Stimulated activated effector memory CD8-positive, alpha-beta T cell treated with anti-CD3 and anti-CD28 coated beads, Interleukin-12 subunit alpha, Interleukin-12 subunit beta, amount 100 ng/mL, for 72 hours (primary cell): ENCODE data around the gene CCNY.

ENCODE experiments used
- ATAC-seq: fragments of 150-1000 bp; cut with Tn5 transposase; 2 replicates; pipeline ENCODE4 v1.10.0; 2021
- DNase-seq, 2 donors: peaks; one replicate each; pipeline ENCODE4 v3.0.0; 2021 to 2022; ENCODE audit warnings: low spot score in 2 of 2
- H3K27ac Mint-ChIP-seq: one replicate; pipeline ENCODE4 v1.8.0; 2022; ENCODE audit warnings: mild to moderate bottlenecking, mixed read lengths
- H3K36me3 Mint-ChIP-seq: one replicate; pipeline ENCODE4 v1.8.0; 2022; ENCODE audit warnings: mild to moderate bottlenecking, mixed read lengths
- H3K4me1 Mint-ChIP-seq: one replicate; pipeline ENCODE4 v1.8.0; 2022; ENCODE audit warnings: mixed read lengths
- H3K4me3 Mint-ChIP-seq: one replicate; pipeline ENCODE4 v1.8.0; 2022; ENCODE audit warnings: mild to moderate bottlenecking, mixed read lengths
- H3K9me3 Mint-ChIP-seq: one replicate; pipeline ENCODE4 v1.8.0; 2022; ENCODE audit warnings: mixed read lengths

The CCNY gene

DNA sequence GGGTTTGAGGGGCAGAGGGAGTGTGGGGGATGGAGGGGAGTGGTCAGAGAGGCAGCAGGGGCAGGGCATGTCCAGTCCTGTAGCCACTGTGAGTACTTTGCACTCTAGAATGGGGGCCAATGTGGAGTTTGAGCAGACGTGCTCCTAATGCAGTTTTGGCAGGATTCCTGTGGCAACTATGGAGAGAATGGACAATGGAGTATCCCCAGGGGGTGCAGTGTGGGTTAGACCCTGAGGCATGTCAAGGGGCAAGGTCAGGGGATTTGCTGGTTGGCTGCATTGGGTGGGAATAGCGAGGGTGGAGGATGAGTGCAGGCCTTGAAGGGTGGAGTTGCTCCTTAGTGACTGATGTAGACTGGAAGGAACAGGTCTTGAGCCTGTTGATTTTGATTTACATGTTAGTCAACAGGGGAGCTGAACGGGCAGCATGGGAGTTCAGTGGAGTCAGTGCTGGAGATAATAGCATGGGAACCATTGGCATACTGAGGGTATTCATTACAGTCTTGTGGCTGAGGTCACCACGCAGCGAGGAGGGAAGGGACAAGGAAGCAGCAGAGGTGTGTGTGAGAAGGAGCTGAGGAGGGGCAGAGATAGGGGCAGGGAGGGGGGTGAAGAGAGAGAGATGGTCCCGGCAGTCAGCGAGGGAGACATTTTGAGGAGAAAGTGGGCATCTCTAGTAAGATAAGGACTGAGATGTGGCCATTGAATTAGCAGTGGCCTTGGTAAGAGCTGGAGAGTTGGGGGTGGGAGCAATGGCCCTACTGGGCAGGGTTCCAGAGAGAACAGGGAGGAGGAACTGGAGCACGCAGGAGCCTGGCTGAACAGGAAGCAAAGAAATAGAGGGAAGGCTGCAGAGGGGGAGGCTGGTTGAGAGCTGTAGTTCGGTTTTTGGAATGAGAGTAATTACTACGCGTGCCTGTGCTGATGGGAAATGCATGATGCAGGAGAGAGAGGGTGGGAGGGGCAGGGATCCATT, 112.7 kb downstream of the CCNY start:
- Mint-ChIP-seq H3K27ac (peak overlapping the region; percentile 46), H3K4me1 (peaks cover 70% of the 10 kb centered on the region), H3K9me3 (peaks cover 9% of the 10 kb centered on the region), H3K36me3 (no peaks in the 10 kb centered on the region), H3K4me3 (no peak overlapping the region)
- ATAC-seq (no peak), DNase-seq (no peak)

GRCh38 chr10:35449944-35450343, 113.6 kb downstream of the CCNY start:
- Mint-ChIP-seq H3K4me3 (no peak overlapping the region), H3K36me3 (no peaks in the 10 kb centered on the region), H3K27ac (peak overlapping the region; percentile 46), H3K9me3 (peaks cover 4% of the 10 kb centered on the region), H3K4me1 (peaks cover 68% of the 10 kb centered on the region)
- ATAC-seq, result no peak
- no peak for DNase-seq

GRCh38 chr10:35451151-35452016, 115.1 kb downstream of the CCNY start:
- H3K36me3 Mint-ChIP-seq, result no peaks in the 10 kb centered on the region
- peaks cover 68% of the 10 kb centered on the region for H3K4me1 Mint-ChIP-seq
- H3K27ac Mint-ChIP-seq, result peak overlapping the region; percentile 46
- H3K4me3 Mint-ChIP-seq, result no peak overlapping the region
- H3K9me3 Mint-ChIP-seq, result no peaks in the 10 kb centered on the region
- no peak for DNase-seq
- peak; percentile 53 for ATAC-seq

DNA sequence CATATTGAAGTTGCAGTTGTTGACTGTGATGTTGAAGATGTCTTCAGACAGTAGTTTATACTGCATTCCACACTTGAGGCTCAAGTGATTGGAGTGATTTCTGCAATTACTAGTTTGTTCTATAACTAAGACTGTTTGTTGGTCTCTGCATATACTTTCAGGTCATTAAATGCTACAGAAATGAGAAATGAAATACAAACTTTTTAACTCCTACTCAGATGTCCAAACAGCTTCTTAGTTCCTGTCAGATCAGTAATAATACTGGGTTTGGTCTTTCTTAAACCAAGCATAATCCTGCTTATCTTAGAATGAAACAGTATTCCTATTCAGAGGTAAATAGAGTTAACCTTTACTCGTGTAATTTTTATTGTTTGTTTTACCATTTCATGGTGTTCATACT, 115.9 kb downstream of the CCNY start:
- no peaks in the 10 kb centered on the region for H3K36me3 Mint-ChIP-seq
- H3K9me3 Mint-ChIP-seq, result no peaks in the 10 kb centered on the region
- H3K27ac Mint-ChIP-seq, result no peak overlapping the region
- H3K4me3 Mint-ChIP-seq, result no peak overlapping the region
- ATAC-seq (peak; percentile 52), DNase-seq (no peak)
- H3K4me1 Mint-ChIP-seq, result peaks cover 65% of the 10 kb centered on the region

DNA sequence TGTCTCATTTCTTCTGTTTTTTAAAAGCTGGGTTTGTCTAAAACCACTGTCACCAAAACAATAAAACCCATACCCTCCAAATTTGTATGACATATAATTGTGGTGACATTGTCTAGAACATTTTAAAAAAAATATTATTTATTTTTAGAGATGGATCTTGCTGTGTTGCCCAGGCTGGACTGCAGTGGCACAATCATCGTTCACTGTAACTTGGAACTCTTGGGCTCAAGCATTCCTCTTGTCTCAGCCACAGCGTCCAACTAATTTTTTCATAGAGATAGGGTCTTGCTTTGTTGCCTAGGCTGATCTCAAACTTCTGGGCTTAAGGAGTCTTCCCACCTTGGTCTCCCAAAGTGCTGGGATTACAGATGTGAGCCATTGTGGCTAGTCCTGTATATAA, 116.5 kb downstream of the CCNY start:
- Mint-ChIP-seq H3K4me1 (peaks cover 63% of the 10 kb centered on the region), H3K4me3 (no peak overlapping the region), H3K9me3 (no peaks in the 10 kb centered on the region), H3K36me3 (no peaks in the 10 kb centered on the region), H3K27ac (no peak overlapping the region)
- ATAC-seq (no peak), DNase-seq (no peak)

DNA sequence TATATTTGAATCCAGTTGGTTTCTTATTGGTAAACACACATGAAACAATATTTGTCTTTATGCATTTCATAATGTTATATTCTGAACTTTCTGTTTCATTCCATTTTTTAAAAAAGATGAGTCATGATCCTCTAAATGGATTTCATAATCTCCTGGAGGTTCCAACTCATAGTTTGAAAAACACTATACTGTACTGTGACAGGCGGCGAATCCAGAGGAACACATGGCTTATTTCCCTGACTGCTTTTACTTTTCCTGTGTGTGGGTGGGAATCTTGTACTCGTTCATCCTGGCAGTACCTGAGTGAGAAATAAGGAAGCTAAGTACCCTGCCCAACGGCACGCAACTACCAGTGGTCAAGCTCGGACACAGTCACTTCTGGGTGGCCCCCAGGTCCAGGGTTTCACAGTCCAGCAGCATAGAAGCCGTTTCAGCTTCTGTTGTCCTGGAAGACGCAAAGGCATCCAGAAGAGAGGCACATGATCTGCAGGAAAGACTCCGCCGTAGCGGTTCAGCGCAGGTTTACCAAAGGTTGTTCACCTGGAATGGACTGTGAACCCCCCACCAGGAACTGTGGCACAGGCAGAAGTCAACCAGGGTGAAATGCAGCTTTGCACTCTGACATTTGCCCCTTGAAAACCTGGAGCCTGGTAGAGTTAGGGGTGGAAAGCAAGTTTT, 117.7 kb downstream of the CCNY start:
- Mint-ChIP-seq H3K27ac (no peak overlapping the region), H3K4me1 (peaks cover 61% of the 10 kb centered on the region), H3K4me3 (no peak overlapping the region), H3K36me3 (no peaks in the 10 kb centered on the region), H3K9me3 (no peaks in the 10 kb centered on the region)
- no peak for DNase-seq
- no peak for ATAC-seq

DNA sequence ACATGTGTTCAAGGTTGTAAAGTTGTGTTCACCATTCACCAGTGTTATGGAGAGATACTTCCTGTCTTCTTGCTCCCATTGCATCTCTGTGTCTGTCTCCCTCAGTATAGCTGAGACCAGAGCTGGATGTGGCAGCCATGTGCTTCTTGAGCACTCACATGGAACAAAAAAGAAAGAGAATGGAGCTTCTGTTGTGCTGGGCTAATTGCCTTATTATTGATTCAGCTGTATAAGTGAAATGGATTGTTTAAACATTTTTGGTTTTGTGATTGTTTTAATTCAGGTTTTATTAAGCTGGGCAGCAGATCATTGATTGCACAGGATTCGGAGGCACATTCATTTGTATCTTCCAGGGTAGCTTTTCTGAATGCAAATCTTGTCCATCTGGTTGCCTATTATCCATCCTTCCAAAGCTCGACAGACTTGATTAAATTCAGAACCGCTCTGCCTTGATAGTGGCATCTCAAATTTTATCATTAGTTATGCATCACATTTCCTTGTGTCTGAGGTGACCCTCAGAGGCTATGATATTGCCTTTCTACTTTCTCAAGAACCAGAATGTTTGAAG, 119.9 kb downstream of the CCNY start:
- no peak for ATAC-seq
- no peaks in the 10 kb centered on the region for H3K9me3 Mint-ChIP-seq
- no peak for DNase-seq
- no peaks in the 10 kb centered on the region for H3K36me3 Mint-ChIP-seq
- peaks cover 60% of the 10 kb centered on the region for H3K4me1 Mint-ChIP-seq
- no peak overlapping the region for H3K4me3 Mint-ChIP-seq
- H3K27ac Mint-ChIP-seq, result no peak overlapping the region

GRCh38 chr10:35456784-35457183, 120.5 kb downstream of the CCNY start:
- H3K4me3 Mint-ChIP-seq, result no peak overlapping the region
- no peaks in the 10 kb centered on the region for H3K9me3 Mint-ChIP-seq
- H3K4me1 Mint-ChIP-seq, result peaks cover 54% of the 10 kb centered on the region
- DNase-seq (no peak), ATAC-seq (no peak)
- no peak overlapping the region for H3K27ac Mint-ChIP-seq
- H3K36me3 Mint-ChIP-seq, result no peaks in the 10 kb centered on the region

- H3K4me3 Mint-ChIP-seq, result peak overlapping the region; percentile 24
- ATAC-seq (peak; percentile 9), DNase-seq (no peak)
- peak overlapping the region; percentile 26 for H3K27ac Mint-ChIP-seq
- peaks cover 47% of the 10 kb centered on the region for H3K4me1 Mint-ChIP-seq
- H3K36me3 Mint-ChIP-seq, result no peaks in the 10 kb centered on the region
- no peaks in the 10 kb centered on the region for H3K9me3 Mint-ChIP-seq
These were observed 122.5 kb downstream of the CCNY start for GRCh38 chr10:35458500-35459448.

DNA sequence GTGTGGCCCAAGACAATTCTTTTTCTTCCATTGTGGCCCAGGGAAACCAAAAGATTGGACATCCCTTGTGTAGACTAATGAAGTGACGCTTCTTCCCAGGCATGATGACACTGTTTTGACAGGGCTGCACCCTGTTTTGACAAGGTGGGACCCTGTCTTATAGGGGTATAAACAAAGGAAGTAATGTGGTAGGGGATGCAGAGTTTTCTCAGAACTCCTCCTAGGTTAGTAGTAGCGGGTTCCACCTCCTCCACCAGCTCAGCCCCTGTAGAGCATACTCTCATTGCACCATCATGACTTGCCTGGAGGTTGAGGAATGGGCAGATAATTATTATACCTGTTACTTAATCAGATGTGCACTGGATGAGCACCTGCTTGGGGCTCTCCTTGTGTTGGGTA, 123.1 kb downstream of the CCNY start:
- peak overlapping the region; percentile 26 for H3K27ac Mint-ChIP-seq
- H3K4me1 Mint-ChIP-seq, result peaks cover 42% of the 10 kb centered on the region
- DNase-seq (no peak), ATAC-seq (peak; percentile 57)
- H3K9me3 Mint-ChIP-seq, result no peaks in the 10 kb centered on the region
- no peaks in the 10 kb centered on the region for H3K36me3 Mint-ChIP-seq
- peak overlapping the region; percentile 24 for H3K4me3 Mint-ChIP-seq

DNA sequence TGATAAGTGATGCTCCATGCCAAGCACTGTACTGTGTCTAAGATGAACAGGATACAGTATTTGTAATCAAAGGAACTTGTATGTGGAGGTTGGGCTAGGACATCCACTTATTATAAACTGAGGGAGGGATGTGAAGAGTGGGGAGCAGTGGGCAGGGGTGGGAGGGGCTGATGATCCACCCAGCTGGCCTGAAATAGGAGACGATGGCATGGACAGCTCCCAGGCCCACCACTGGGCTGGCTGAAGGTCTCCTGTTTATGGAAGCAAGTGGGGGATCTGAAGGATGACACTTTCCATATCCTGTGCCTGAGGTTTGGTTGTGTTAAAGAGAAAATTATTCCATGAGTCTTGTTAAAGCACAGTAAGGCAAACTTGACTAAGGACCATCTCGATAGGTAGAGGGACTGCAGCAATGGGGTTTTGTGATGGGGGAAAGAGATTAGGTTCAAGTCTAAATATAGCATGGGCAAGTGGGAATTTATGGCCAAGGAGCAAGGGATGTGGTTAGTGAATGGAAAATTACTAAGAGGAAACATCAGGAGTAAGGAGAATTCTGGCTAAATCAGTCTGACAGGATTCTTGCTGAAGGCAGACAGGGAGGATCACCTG, 124.6 kb downstream of the CCNY start:
- no peak overlapping the region for H3K27ac Mint-ChIP-seq
- no peak overlapping the region for H3K4me3 Mint-ChIP-seq
- no peaks in the 10 kb centered on the region for H3K36me3 Mint-ChIP-seq
- no peak for ATAC-seq
- peaks cover 39% of the 10 kb centered on the region for H3K4me1 Mint-ChIP-seq
- DNase-seq, result no peak
- no peaks in the 10 kb centered on the region for H3K9me3 Mint-ChIP-seq

- ATAC-seq (peak; percentile 41), DNase-seq (no peak)
- Mint-ChIP-seq H3K4me1 (peaks cover 28% of the 10 kb centered on the region), H3K4me3 (no peak overlapping the region), H3K9me3 (no peaks in the 10 kb centered on the region), H3K36me3 (no peaks in the 10 kb centered on the region), H3K27ac (no peak overlapping the region)
These were observed 126.2 kb downstream of the CCNY start for GRCh38 chr10:35462491-35462934.

DNA sequence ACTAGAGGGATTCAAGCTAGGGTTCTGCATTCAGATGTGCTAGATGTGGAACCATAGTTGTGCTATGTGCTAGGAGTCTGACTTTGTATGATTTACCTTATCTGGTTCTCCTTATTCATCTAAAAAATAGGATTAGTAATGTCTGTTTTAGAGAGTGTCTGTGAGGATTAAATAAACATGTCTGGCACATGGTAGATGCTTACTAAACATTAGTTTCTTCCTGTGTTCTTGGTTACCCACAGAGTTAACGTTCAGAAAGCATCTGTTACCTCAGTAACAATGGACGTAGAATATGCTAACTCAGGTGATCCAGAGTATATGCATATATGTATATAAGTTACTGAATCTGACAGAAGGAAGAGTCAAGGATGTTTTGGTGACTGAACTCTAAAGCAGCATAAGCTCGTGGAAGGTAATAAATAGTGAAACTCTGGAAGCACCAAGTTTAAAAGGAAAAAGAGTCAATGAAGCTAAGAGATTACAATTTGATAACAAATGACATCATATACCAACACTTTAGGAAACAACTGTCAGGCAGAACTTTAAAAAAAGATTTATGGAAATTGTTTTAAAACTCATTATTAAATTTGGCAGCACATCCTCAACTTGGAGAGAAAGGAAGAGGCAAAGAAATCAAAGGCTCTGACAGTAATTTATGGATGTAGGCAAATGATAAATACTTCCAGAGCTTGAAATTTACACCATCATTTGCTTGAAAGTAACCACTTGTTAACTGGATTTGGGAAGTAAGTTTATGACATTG, 127.0 kb downstream of the CCNY start:
- Mint-ChIP-seq H3K27ac (no peak overlapping the region), H3K36me3 (no peaks in the 10 kb centered on the region), H3K9me3 (no peaks in the 10 kb centered on the region), H3K4me1 (peaks cover 23% of the 10 kb centered on the region), H3K4me3 (no peak overlapping the region)
- ATAC-seq (no peak), DNase-seq (no peak)
